DOHH2 (cell line): ENCODE measurements around the gene MT1F.

Experiments used
- H3F3A ChIP-seq: fragments of 200-600 bp; sonication (generic), shearing (Covaris generic); 2 replicates; pipeline ENCODE4 v1.6.0; 2016; ENCODE audit warnings: antibody characterized with exemption, mild to moderate bottlenecking; ENCODE audit not compliant: control insufficient read depth, insufficient read depth
- H3K27ac ChIP-seq: fragments of 200-600 bp; sonication (generic); 2 replicates; pipeline ENCODE4 v1.5.1; 2014; ENCODE audit warnings: low read depth, mild to moderate bottlenecking, low read length, moderate library complexity
- H3K27me3 ChIP-seq: fragments of 200-600 bp; sonication (generic); 2 replicates; pipeline ENCODE4 v1.6.1; 2014; ENCODE audit warnings: mild to moderate bottlenecking, low read length, mixed read lengths; ENCODE audit not compliant: control insufficient read depth
- H3K36me3 ChIP-seq: fragments of 200-600 bp; sonication (generic); 2 replicates; pipeline ENCODE4 v1.6.1; 2014; ENCODE audit warnings: mild to moderate bottlenecking, low read length, moderate library complexity, mixed read lengths; ENCODE audit not compliant: control insufficient read depth
- H3K4me1 ChIP-seq: fragments of 200-600 bp; sonication (generic); 2 replicates; pipeline ENCODE4 v1.6.1; 2014; ENCODE audit warnings: mild to moderate bottlenecking, low read length, mixed read lengths; ENCODE audit not compliant: control insufficient read depth
- H3K4me2 ChIP-seq: fragments of 200-600 bp; sonication (generic); 2 replicates; pipeline ENCODE4 v1.6.0; 2014; ENCODE audit warnings: mild to moderate bottlenecking, low read length, moderate library complexity
- H3K4me3 ChIP-seq: fragments of 200-600 bp; sonication (generic); 2 replicates; pipeline ENCODE4 v1.5.1; 2014; ENCODE audit warnings: mild to moderate bottlenecking, low read length, mixed read lengths
- H3K79me2 ChIP-seq: fragments of 200-600 bp; sonication (generic); 2 replicates; pipeline ENCODE4 v1.6.1; 2014; ENCODE audit warnings: mild to moderate bottlenecking, low read length, mixed read lengths; ENCODE audit not compliant: control insufficient read depth
- H3K9me2 ChIP-seq: fragments of 200-600 bp; sonication (generic); replicated peaks from 2 replicates; pipeline ENCODE4 v1.6.1; 2014; ENCODE audit warnings: mild to moderate bottlenecking, low read length, mixed read lengths; ENCODE audit not compliant: control insufficient read depth
- H3K9me3 ChIP-seq: fragments of 200-600 bp; sonication (generic); 2 replicates; pipeline ENCODE4 v1.6.1; 2014; ENCODE audit warnings: antibody characterized with exemption, low read length, mixed read lengths; ENCODE audit not compliant: control insufficient read depth, insufficient read depth
- H4K20me1 ChIP-seq: fragments of 200-600 bp; sonication (generic); 2 replicates; pipeline ENCODE4 v1.6.0; 2014; ENCODE audit warnings: low read depth, mild to moderate bottlenecking, antibody characterized with exemption, low read length, moderate library complexity; ENCODE audit not compliant: control insufficient read depth, insufficient read depth
- EZH2phosphoT487 ChIP-seq: fragments of 200-600 bp; sonication (generic); IDR thresholded peaks from 2 replicates; pipeline ENCODE4 v1.6.1; 2017; ENCODE audit warnings: borderline replicate concordance, mild to moderate bottlenecking, antibody characterized with exemption, low read length, moderate library complexity, mixed read lengths
- TF ChIP-seq, protein P1 (sequence below): fragments of 200-600 bp; sonication (generic); IDR thresholded peaks from one replicate; pipeline ENCODE4 v1.5.1; 2014; ENCODE audit warnings: antibody characterized with exemption, mild to moderate bottlenecking, low read depth, low read length; ENCODE audit not compliant: poor library complexity, severe bottlenecking

MT1F gene

DNA sequence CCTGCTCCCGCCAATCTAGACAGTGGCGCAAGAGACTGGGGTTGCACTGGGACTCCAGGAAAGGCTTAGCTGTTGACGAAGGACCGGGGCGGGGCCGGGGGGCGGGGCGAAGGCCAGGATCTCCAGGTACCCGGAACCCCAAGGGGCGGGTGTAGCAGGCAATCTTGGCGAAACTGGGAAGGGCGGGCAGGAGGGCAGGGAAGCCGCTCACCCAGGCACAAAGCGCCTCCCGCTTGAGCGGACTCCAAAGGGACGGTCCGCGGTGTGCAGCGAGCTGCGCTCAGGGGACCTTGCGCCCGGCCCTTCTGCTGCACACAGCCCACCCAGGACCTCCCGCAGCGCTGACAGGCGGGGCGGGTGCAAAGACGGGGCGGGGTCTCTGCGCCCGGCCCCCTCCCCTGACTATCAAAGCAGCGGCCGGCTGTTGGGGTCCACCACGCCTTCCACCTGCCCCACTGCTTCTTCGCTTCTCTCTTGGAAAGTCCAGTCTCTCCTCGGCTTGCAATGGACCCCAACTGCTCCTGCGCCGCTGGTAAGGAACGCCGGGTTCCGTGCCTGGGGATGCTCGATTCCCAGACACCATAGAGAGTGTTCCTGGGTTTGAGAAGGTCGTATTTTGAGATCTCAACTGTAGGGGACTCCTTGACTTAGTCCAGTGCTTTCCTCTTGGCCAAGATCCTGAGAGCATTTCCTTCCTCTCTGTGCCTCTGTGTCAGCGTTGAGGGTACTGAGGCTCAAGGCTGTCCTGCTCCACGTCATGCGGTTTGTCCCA is at the start of gene MT1F:
MT1F (plus strand) TSS at position 405 of the 772 bp plus-strand sequence; CDS start at position 505, 100 bp downstream.
- no peak within 1 kb of the TSS for H3K27ac ChIP-seq
- H3K27me3 ChIP-seq, result peaks cover 39% of the 10 kb centered on the region
- peak within 1 kb of the TSS; percentile 59 for H3K4me3 ChIP-seq

DNA sequence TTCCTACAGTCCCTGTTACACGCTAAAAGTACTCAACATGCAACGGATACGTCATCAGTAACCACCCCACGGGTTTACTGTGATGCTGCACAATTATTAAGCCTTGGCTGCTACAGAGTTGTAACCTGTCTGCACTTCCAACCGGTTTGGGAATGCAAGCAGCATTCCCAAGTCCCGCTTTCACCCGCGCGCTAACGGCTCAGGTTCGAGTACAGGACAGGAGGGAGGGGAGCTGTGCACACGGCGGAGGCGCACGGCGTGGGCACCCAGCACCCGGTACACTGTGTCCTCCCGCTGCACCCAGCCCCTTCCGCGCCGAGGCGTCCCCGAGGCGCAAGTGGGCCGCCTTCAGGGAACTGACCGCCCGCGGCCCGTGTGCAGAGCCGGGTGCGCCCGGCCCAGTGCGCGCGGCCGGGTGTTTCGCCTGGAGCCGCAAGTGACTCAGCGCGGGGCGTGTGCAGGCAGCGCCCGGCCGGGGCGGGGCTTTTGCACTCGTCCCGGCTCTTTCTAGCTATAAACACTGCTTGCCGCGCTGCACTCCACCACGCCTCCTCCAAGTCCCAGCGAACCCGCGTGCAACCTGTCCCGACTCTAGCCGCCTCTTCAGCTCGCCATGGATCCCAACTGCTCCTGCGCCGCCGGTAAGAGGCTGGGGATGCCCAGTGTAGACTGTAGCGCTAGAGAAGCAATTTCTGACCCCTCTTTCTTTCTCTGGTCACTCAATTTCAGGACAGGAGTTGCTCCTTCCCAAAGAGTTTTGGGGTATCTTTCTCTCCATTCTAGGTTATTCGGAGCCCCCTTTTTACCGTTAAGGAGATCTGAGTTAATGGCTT is 49.5 kb upstream of the MT1F start, which contains the start of gene MT2A:
MT2A (plus strand) TSS at position 542 of the 833 bp plus-strand sequence; CDS start at position 614, 72 bp downstream.
- no peaks in the 10 kb centered on the region for H3K9me3 ChIP-seq
- H3K79me2 ChIP-seq, result no peaks in the 10 kb centered on the region
- H3F3A ChIP-seq, result no peaks in the 10 kb centered on the region
- H3K36me3 ChIP-seq, result no peaks in the 10 kb centered on the region
- no peaks in the 10 kb centered on the region for H3K9me2 ChIP-seq
- H3K4me1 ChIP-seq, result peaks cover 27% of the 10 kb centered on the region
- peak within 1 kb of the TSS; percentile 83 for H3K4me2 ChIP-seq
- H3K27ac ChIP-seq, result no peak within 1 kb of the TSS
- no peaks in the 10 kb centered on the region for H4K20me1 ChIP-seq
- TF ChIP-seq, protein P1, sequence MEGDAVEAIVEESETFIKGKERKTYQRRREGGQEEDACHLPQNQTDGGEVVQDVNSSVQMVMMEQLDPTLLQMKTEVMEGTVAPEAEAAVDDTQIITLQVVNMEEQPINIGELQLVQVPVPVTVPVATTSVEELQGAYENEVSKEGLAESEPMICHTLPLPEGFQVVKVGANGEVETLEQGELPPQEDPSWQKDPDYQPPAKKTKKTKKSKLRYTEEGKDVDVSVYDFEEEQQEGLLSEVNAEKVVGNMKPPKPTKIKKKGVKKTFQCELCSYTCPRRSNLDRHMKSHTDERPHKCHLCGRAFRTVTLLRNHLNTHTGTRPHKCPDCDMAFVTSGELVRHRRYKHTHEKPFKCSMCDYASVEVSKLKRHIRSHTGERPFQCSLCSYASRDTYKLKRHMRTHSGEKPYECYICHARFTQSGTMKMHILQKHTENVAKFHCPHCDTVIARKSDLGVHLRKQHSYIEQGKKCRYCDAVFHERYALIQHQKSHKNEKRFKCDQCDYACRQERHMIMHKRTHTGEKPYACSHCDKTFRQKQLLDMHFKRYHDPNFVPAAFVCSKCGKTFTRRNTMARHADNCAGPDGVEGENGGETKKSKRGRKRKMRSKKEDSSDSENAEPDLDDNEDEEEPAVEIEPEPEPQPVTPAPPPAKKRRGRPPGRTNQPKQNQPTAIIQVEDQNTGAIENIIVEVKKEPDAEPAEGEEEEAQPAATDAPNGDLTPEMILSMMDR, result no peak
- H3K27me3 ChIP-seq, result peaks cover 16% of the 10 kb centered on the region
- H3K4me3 ChIP-seq, result peak within 1 kb of the TSS; percentile 68

More for the DNA sequence above, at the start of gene MT1F:
- Histone ChIP-seq H3K9me3 (no peaks in the 10 kb centered on the region), H3F3A (no peaks in the 10 kb centered on the region), H3K36me3 (no peaks in the 10 kb centered on the region), H3K9me2 (no peaks in the 10 kb centered on the region), H3K4me2 (peak within 1 kb of the TSS; percentile 64), H4K20me1 (no peaks in the 10 kb centered on the region), H3K79me2 (no peaks in the 10 kb centered on the region), H3K4me1 (peaks cover 5% of the 10 kb centered on the region)
- TF ChIP-seq EZH2phosphoT487, result no peak
- TF ChIP-seq, protein P1, result no peak

DNA sequence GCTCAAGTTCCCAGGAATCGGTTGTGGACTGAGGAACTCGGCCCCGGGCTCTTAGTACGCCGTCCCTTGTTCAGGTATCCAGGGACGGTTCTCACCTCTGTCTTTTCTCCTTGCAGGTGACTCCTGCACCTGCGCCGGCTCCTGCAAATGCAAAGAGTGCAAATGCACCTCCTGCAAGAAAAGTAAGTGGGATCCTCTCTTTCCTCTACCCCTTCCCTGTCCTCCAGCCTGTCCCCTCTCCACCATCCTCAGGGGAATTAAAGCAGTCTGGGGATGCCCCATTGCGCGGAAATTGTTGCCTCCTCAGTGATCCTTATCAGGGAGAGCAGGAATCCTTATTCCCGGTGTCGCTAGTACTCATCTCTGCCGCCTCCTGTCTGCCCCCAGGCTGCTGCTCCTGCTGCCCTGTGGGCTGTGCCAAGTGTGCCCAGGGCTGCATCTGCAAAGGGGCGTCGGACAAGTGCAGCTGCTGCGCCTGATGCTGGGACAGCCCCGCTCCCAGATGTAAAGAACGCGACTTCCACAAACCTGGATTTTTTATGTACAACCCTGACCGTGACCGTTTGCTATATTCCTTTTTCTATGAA is 48.8 kb upstream of the MT1F start:
- Histone ChIP-seq H3K4me1 (peaks cover 27% of the 10 kb centered on the region), H3K4me3 (peak overlapping the region; percentile 68), H3K79me2 (no peaks in the 10 kb centered on the region), H3K4me2 (peak overlapping the region; percentile 83), H3K27ac (no peak overlapping the region), H3K27me3 (peaks cover 16% of the 10 kb centered on the region), H4K20me1 (no peaks in the 10 kb centered on the region), H3K9me2 (no peaks in the 10 kb centered on the region), H3F3A (no peaks in the 10 kb centered on the region), H3K36me3 (no peaks in the 10 kb centered on the region), H3K9me3 (no peaks in the 10 kb centered on the region)
- no peak for TF ChIP-seq EZH2phosphoT487
- TF ChIP-seq, protein P1, result no peak
